Stimulated activated CD4-positive, alpha-beta T cell treated with anti-CD3 and anti-CD28 coated beads, TNF-alpha, amount 100 ng/mL, for 24 hours (primary cell): ENCODE results near the gene RNU7-1.
"Not testable (repeated sequence)": the region's sequence is repeated elsewhere in the genome, so short reads cannot be mapped to it uniquely, and the experiment has no call there.

Experiments
- DNase-seq, 3 experiments: peaks; one replicate each; pipeline ENCODE4 v3.0.0-alpha.2; 2020; ENCODE audit warnings: low read depth in 3 of 3

The RNU7-1 gene

GRCh38 chr12:6943722-6944380 is at the start of gene RNU7-1, which contains the start of gene C12orf57:
RNU7-1 (plus strand) TSS chr12:6943816.
C12orf57 (plus strand) TSS chr12:6944022; CDS start chr12:6944122, 100 bp downstream.
- DNase-seq, result peak; percentile 68 to 79 (median 75)

GRCh38 chr12:6894321-6894720 is 49.3 kb upstream of the RNU7-1 start:
- DNase-seq, result no peak

- no peak for DNase-seq
These were observed 46.7 kb upstream of the RNU7-1 start for GRCh38 chr12:6896846-6897435.

- DNase-seq, result no peak
These were observed 44.2 kb upstream of the RNU7-1 start for GRCh38 chr12:6899427-6899826.

- DNase-seq, result no peak
These were observed 43.6 kb upstream of the RNU7-1 start for GRCh38 chr12:6899837-6900519.

- no peak for DNase-seq
These were observed 41.2 kb upstream of the RNU7-1 start for GRCh38 chr12:6902448-6902847.

- DNase-seq, result no peak
These were observed 39.9 kb upstream of the RNU7-1 start for GRCh38 chr12:6903722-6904121.

- peak; percentile 96 to 98 (median 97) for DNase-seq
These were observed 39.0 kb upstream of the RNU7-1 start, which contains the start of gene LRRC23 for GRCh38 chr12:6904280-6905276. LRRC23 (plus strand) TSS chr12:6904822; CDS start chr12:6905634, 812 bp downstream.

GRCh38 chr12:6905414-6906040 is 38.1 kb upstream of the RNU7-1 start:
- DNase-seq, result no peak

GRCh38 chr12:6908141-6908540 is 35.5 kb upstream of the RNU7-1 start:
- DNase-seq, result not testable (repeated sequence)

- DNase-seq, result no peak
These were observed 34.0 kb upstream of the RNU7-1 start for GRCh38 chr12:6909421-6910145.

- DNase-seq, result no peak
These were observed 31.3 kb upstream of the RNU7-1 start for GRCh38 chr12:6912164-6912935.

- DNase-seq, result peak; percentile 58 to 83 (median 68)
These were observed 29.2 kb upstream of the RNU7-1 start, which contains the start of gene ENO2 for GRCh38 chr12:6914246-6914946. ENO2 (plus strand) TSS chr12:6914580; CDS start chr12:6915833, 1,253 bp downstream.

- DNase-seq, result peak in 1 of 3 experiments; percentile 47
These were observed 28.4 kb upstream of the RNU7-1 start for GRCh38 chr12:6914947-6915788.

GRCh38 chr12:6915789-6916285 is 27.8 kb upstream of the RNU7-1 start:
- DNase-seq, result no peak

GRCh38 chr12:6916426-6917200 is 27.0 kb upstream of the RNU7-1 start:
- DNase-seq, result no peak
